Gastroesophageal sphincter (tissue), 3 donors: Measurements from ENCODE around the gene FHAD1.

Source experiments
- EP300 ChIP-seq: sonication (generic); formaldehyde crosslinking; IDR thresholded peaks from one replicate; pipeline ENCODE4 v1.6.1; 2017; ENCODE audit warnings: antibody characterized with exemption, mild to moderate bottlenecking
- POLR2A ChIP-seq, 2 donors: fragments of 450-650 bp; IDR thresholded peaks; one replicate each; pipeline ENCODE4 v1.6.1; 2017; ENCODE audit warnings: antibody characterized with exemption in 2 of 2, mild to moderate bottlenecking in 2 of 2, moderate library complexity in 1 of 2
- POLR2AphosphoS5 ChIP-seq: sonication (generic); formaldehyde crosslinking; IDR thresholded peaks from one replicate; pipeline ENCODE4 v1.6.1; 2017; ENCODE audit warnings: antibody characterized with exemption
- TF ChIP-seq, protein P1 (sequence below), 4 experiments: fragments of 200-600 bp in 2 of 4; fragments of 450-650 bp in 2 of 4; sonication (generic) in 1 of 4; IDR thresholded peaks; one replicate each; pipeline ENCODE4 v1.5.1; 2017 to 2019; ENCODE audit warnings: antibody characterized with exemption in 4 of 4, mild to moderate bottlenecking in 2 of 4, moderate library complexity in 2 of 4

GRCh38 chr1:15351310-15351709, 104.3 kb downstream of the FHAD1 start:
- no peak for TF ChIP-seq POLR2A (IDR thresholded peaks at IDR 0.05)
- TF ChIP-seq, protein P1, sequence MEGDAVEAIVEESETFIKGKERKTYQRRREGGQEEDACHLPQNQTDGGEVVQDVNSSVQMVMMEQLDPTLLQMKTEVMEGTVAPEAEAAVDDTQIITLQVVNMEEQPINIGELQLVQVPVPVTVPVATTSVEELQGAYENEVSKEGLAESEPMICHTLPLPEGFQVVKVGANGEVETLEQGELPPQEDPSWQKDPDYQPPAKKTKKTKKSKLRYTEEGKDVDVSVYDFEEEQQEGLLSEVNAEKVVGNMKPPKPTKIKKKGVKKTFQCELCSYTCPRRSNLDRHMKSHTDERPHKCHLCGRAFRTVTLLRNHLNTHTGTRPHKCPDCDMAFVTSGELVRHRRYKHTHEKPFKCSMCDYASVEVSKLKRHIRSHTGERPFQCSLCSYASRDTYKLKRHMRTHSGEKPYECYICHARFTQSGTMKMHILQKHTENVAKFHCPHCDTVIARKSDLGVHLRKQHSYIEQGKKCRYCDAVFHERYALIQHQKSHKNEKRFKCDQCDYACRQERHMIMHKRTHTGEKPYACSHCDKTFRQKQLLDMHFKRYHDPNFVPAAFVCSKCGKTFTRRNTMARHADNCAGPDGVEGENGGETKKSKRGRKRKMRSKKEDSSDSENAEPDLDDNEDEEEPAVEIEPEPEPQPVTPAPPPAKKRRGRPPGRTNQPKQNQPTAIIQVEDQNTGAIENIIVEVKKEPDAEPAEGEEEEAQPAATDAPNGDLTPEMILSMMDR (IDR thresholded peaks at IDR 0.05): no peak
- no peak for TF ChIP-seq POLR2AphosphoS5
- no peak for TF ChIP-seq EP300
